ENCODE measurements around the gene MEF2B.
"Not testable (repeated sequence)": the region's sequence is repeated elsewhere in the genome, so short reads cannot be mapped to it uniquely, and the experiment has no call there.

DNA sequence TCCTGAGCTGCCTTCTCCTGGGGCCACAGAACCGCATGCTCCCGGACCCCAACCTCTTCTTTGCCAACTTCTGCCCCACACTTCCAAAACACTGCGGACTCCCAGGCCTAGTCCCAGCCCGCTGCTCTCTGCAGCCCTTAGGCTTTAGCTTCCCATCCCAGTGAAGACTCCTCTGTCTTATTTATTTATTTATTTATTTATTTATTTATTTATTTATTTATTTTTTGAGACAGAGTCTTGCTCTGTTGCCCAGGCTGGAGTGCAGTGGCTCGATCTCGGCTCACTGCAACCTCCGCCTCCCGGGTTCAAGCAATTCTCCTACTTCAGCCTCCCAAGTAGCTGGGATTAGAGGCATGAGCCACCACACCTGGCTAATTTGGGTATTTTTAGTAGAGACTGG is 21.6 kb downstream of the MEF2B start:
- TF ChIP-seq, protein P1, sequence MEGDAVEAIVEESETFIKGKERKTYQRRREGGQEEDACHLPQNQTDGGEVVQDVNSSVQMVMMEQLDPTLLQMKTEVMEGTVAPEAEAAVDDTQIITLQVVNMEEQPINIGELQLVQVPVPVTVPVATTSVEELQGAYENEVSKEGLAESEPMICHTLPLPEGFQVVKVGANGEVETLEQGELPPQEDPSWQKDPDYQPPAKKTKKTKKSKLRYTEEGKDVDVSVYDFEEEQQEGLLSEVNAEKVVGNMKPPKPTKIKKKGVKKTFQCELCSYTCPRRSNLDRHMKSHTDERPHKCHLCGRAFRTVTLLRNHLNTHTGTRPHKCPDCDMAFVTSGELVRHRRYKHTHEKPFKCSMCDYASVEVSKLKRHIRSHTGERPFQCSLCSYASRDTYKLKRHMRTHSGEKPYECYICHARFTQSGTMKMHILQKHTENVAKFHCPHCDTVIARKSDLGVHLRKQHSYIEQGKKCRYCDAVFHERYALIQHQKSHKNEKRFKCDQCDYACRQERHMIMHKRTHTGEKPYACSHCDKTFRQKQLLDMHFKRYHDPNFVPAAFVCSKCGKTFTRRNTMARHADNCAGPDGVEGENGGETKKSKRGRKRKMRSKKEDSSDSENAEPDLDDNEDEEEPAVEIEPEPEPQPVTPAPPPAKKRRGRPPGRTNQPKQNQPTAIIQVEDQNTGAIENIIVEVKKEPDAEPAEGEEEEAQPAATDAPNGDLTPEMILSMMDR (IDR thresholded peaks at IDR 0.05 in 8 of 11, conservative IDR thresholded peaks at IDR 0.05 in 3 of 11), result not testable (repeated sequence)
- TF ChIP-seq POLR2A (IDR thresholded peaks at IDR 0.05), result not testable (repeated sequence)

Measured in spleen (tissue), 7 donors.